SK-N-MC (cell line): ENCODE data around the gene TFB2M.

Experiments used
- DNase-seq: peaks from one replicate; pipeline ENCODE4 v3.0.0-alpha.2; 2011; ENCODE audit warnings: low read depth, low spot score
- H3K27ac ChIP-seq: fragments of 200-600 bp; sonication (generic); 2 replicates; pipeline ENCODE4 v1.5.1; 2016; ENCODE audit warnings: mixed run types
- H3K36me3 ChIP-seq: fragments of 200-600 bp; sonication (generic); 2 replicates; pipeline ENCODE4 v1.6.1; 2017; ENCODE audit warnings: antibody characterized with exemption, low read length, mixed read lengths; ENCODE audit not compliant: insufficient read depth
- H3K4me3 ChIP-seq: fragments of 200-600 bp; sonication (generic); 2 replicates; pipeline ENCODE4 v1.5.1; 2016
- H3K9ac ChIP-seq: fragments of 200-600 bp; sonication (generic); 2 replicates; pipeline ENCODE4 v1.8.0; 2017; ENCODE audit warnings: mixed run types, mixed read lengths; ENCODE audit not compliant: insufficient read length
- H3K9me3 ChIP-seq: fragments of 200-600 bp; sonication (generic); 2 replicates; pipeline ENCODE4 v1.6.1; 2017; ENCODE audit warnings: low read depth, mild to moderate bottlenecking, antibody characterized with exemption, low read length, moderate library complexity, mixed read lengths
- EZH2 ChIP-seq: fragments of 200-600 bp; sonication (generic); IDR thresholded peaks from one replicate; pipeline ENCODE4 v1.6.1; 2017; ENCODE audit warnings: antibody characterized with exemption
- FOXP2 ChIP-seq: optimal IDR thresholded peaks from 2 replicates; pipeline ENCODE3; 2011; ENCODE audit warnings: mild to moderate bottlenecking, moderate library complexity; ENCODE audit not compliant: insufficient read depth; ENCODE audit errors: extremely low read length, control extremely low read depth
- POLR2AphosphoS5 ChIP-seq: IDR thresholded peaks from 2 replicates; pipeline ENCODE4 v1.6.1; 2012; ENCODE audit warnings: mild to moderate bottlenecking, low read depth, low read length, borderline replicate concordance

TFB2M gene

DNA sequence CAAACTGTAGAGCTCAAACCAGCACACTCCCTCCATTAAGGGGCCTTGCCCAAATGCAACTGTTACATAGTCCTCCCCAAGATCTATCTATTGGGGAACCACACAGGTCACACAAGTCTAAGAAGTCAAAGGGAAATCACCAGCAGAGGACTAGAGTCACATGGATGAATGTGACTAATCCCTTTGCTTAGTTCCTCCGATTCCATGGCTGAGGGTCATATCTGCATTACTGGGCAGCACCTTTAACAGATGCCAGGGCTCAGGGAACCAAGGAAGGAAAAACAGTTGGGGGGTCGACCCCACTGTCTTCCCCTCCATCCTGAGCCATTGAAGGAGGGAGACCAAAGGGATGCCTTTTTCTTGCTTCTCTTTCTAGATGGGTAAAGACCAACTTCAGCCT is 35.6 kb downstream of the TFB2M start:
- H3K4me3 ChIP-seq = no peak overlapping the region
- no peak overlapping the region for H3K27ac ChIP-seq
- no peak overlapping the region for H3K9ac ChIP-seq
- TF ChIP-seq FOXP2 (no peak), POLR2AphosphoS5 (no peak), EZH2 (no peak)
- H3K36me3 ChIP-seq = no peaks in the 10 kb centered on the region
- H3K9me3 ChIP-seq = peaks cover 4% of the 10 kb centered on the region; the same call in 1 of the 2 replicates
- DNase-seq = no peak

GRCh38 chr1:246528933-246529731 is 36.9 kb downstream of the TFB2M start:
- no peak for DNase-seq
- H3K9ac ChIP-seq = no peak overlapping the region
- H3K27ac ChIP-seq = no peak overlapping the region
- H3K9me3 ChIP-seq = peaks cover 4% of the 10 kb centered on the region; the same call in 1 of the 2 replicates
- H3K4me3 ChIP-seq = no peak overlapping the region
- no peaks in the 10 kb centered on the region for H3K36me3 ChIP-seq
- no peak for TF ChIP-seq EZH2
- TF ChIP-seq POLR2AphosphoS5 = no peak
- TF ChIP-seq FOXP2 = no peak

- no peaks in the 10 kb centered on the region for H3K36me3 ChIP-seq
- no peak overlapping the region for H3K4me3 ChIP-seq
- TF ChIP-seq POLR2AphosphoS5 = no peak
- TF ChIP-seq EZH2 = no peak
- no peak for TF ChIP-seq FOXP2
- no peak overlapping the region for H3K9ac ChIP-seq
- no peak for DNase-seq
- H3K9me3 ChIP-seq = peaks cover 4% of the 10 kb centered on the region; the same call in 1 of the 2 replicates
- no peak overlapping the region for H3K27ac ChIP-seq
Observed at GRCh38 chr1:246527402-246528088, 38.5 kb downstream of the TFB2M start.

- no peaks in the 10 kb centered on the region for H3K36me3 ChIP-seq
- H3K4me3 ChIP-seq = no peak overlapping the region
- peaks cover 4% of the 10 kb centered on the region; the same call in 1 of the 2 replicates for H3K9me3 ChIP-seq
- H3K9ac ChIP-seq = no peak overlapping the region
- no peak for DNase-seq
- TF ChIP-seq EZH2 (no peak), FOXP2 (no peak), POLR2AphosphoS5 (no peak)
- no peak overlapping the region for H3K27ac ChIP-seq
Observed at GRCh38 chr1:246526915-246527314, 39.1 kb downstream of the TFB2M start.

GRCh38 chr1:246526380-246526779 is 39.7 kb downstream of the TFB2M start:
- H3K9ac ChIP-seq = no peak overlapping the region
- H3K27ac ChIP-seq = no peak overlapping the region
- TF ChIP-seq POLR2AphosphoS5 = no peak
- TF ChIP-seq EZH2 = no peak
- no peak for TF ChIP-seq FOXP2
- peaks cover 4% of the 10 kb centered on the region; the same call in 1 of the 2 replicates for H3K9me3 ChIP-seq
- H3K36me3 ChIP-seq = no peaks in the 10 kb centered on the region
- DNase-seq = no peak
- H3K4me3 ChIP-seq = no peak overlapping the region

DNA sequence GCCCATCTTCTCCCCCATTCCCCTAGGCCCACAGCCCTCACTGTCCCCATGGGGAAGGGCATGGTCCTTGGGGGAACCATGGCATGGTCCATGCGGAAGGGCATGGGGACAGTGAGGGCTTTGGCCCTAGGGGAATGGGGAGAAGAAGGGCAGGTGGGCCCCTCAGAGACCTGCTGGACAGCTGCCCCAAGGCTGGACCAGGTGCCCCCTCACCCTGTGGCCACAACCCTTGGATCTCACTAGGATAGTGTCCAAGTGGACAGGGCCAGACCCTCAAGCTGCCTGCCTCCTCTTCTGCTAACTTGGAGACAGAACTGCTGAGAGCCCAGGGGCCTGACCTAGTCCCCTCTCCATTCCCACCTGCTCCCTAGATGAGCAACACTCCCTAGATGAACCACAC is 46.5 kb downstream of the TFB2M start:
- no peak overlapping the region for H3K9ac ChIP-seq
- TF ChIP-seq POLR2AphosphoS5 (no peak), EZH2 (no peak), FOXP2 (no peak)
- no peaks in the 10 kb centered on the region for H3K36me3 ChIP-seq
- H3K9me3 ChIP-seq = no peaks in the 10 kb centered on the region; the same call in none of the 2 replicates
- no peak overlapping the region for H3K4me3 ChIP-seq
- H3K27ac ChIP-seq = no peak overlapping the region
- no peak for DNase-seq

DNA sequence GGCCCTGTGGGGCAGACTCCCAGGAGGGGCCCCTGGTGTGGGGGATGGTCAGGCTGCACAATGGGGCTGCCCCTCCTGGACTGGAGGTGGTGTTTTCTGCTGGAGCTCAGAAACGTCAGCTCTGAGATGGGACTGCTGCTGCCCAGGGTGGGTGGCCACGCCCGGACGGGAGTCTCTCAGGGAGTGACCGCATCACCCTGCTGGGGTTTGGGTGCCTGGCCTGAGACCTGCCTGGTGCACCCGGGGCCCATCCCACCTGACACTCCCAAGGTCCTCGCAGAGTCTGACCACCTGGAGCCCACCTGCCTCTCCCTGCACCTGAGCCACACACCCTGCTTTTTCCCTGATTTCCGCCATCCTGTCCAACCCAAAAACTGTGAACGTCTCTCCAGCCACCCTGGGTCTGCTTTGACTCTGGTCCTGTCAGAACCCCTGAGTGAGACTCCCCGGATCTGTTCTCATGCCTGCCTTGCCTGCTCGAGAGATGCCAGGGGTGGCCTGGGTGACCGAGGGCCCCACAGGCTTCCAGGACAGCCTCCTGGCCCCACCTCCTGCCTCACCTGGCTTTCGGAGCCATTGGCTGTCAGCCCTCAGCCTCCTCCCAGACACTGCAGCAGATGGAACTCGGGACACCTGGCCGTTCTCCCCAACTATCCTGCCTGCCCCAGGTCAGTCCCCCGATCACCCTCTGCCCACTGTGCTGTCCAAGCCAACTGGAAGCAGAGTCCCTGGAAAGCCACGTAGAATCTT is 47.4 kb downstream of the TFB2M start:
- DNase-seq = no peak
- no peak overlapping the region for H3K27ac ChIP-seq
- no peaks in the 10 kb centered on the region for H3K36me3 ChIP-seq
- H3K9ac ChIP-seq = no peak overlapping the region
- TF ChIP-seq FOXP2 (no peak), EZH2 (no peak), POLR2AphosphoS5 (no peak)
- H3K4me3 ChIP-seq = no peak overlapping the region
- no peaks in the 10 kb centered on the region; the same call in none of the 2 replicates for H3K9me3 ChIP-seq

- TF ChIP-seq EZH2 = no peak
- TF ChIP-seq FOXP2 = no peak
- TF ChIP-seq POLR2AphosphoS5 = no peak
- H3K4me3 ChIP-seq = no peak overlapping the region
- no peak overlapping the region for H3K9ac ChIP-seq
- H3K9me3 ChIP-seq = no peaks in the 10 kb centered on the region; the same call in none of the 2 replicates
- DNase-seq = no peak
- H3K36me3 ChIP-seq = no peaks in the 10 kb centered on the region
- no peak overlapping the region for H3K27ac ChIP-seq
Observed at GRCh38 chr1:246517391-246517790, 48.7 kb downstream of the TFB2M start.
